SJCRH30 (cell line): Measurements from ENCODE around the gene LHFPL2. TPM values are rescaled to one million over a fixed set of nuclear protein-coding genes. Genes with fewer than 3 reads are reported as not detected.

Experiments used
- DNase-seq, 2 experiments: peaks; one replicate each; pipeline ENCODE4 v3.0.0-alpha.2; 2015 to 2020
- H3K27ac ChIP-seq: fragments of 250-450 bp; sonication (Bioruptor Pico); 2 replicates; pipeline ENCODE4 v1.5.1; 2020; ENCODE audit warnings: mild to moderate bottlenecking, moderate library complexity
- H3K27me3 ChIP-seq: fragments of 250-450 bp; sonication (Bioruptor Pico); 2 replicates; pipeline ENCODE4 v1.5.1; 2020; ENCODE audit warnings: mild to moderate bottlenecking, moderate library complexity
- H3K36me3 ChIP-seq: fragments of 250-450 bp; sonication (Bioruptor Pico); 2 replicates; pipeline ENCODE4 v1.5.1; 2020; ENCODE audit warnings: mild to moderate bottlenecking, moderate library complexity
- H3K4me1 ChIP-seq: fragments of 250-450 bp; sonication (Bioruptor Pico); 2 replicates; pipeline ENCODE4 v1.5.1; 2020; ENCODE audit warnings: mild to moderate bottlenecking, moderate library complexity
- H3K4me3 ChIP-seq: fragments of 250-450 bp; sonication (Bioruptor Pico); 2 replicates; pipeline ENCODE4 v1.5.1; 2020; ENCODE audit warnings: mild to moderate bottlenecking, moderate library complexity
- H3K9me3 ChIP-seq: fragments of 250-450 bp; sonication (Bioruptor Pico); replicated peaks from 2 replicates; pipeline ENCODE4 v1.5.1; 2020; ENCODE audit warnings: mild to moderate bottlenecking, moderate library complexity
- total RNA-seq: library from RNA; depleted of rRNA; stranded (reverse); fragments of >200 nt; shearing (Covaris generic); gene quantifications from 2 replicates; pipeline ENCODE4 v1.2.3, GENCODE V29; 2014

Gene LHFPL2
- total RNA-seq, 1 experiment from 2014 or later = 21.7 TPM

GRCh38 chr5:78610163-78610583, 38.4 kb downstream of the LHFPL2 start:
- no peak overlapping the region for H3K27ac ChIP-seq
- H3K27me3 ChIP-seq = no peaks in the 10 kb centered on the region
- no peaks in the 10 kb centered on the region for H3K9me3 ChIP-seq
- H3K4me1 ChIP-seq = peaks cover 5% of the 10 kb centered on the region; the same call in 1 of the 2 replicates
- DNase-seq = no peak
- no peak overlapping the region for H3K4me3 ChIP-seq
- no peaks in the 10 kb centered on the region; the same call in 1 of the 2 replicates for H3K36me3 ChIP-seq

- no peak overlapping the region for H3K27ac ChIP-seq
- no peak overlapping the region for H3K4me3 ChIP-seq
- H3K36me3 ChIP-seq = peaks cover 8% of the 10 kb centered on the region
- H3K9me3 ChIP-seq = 0 out of 2 replicates have a peak, but pooled peaks cover 2% of the 10 kb centered on the region
- no peaks in the 10 kb centered on the region for H3K27me3 ChIP-seq
- no peak for DNase-seq
- peaks cover 13% of the 10 kb centered on the region for H3K4me1 ChIP-seq
These were observed 40.7 kb downstream of the LHFPL2 start for GRCh38 chr5:78607864-78608263.

GRCh38 chr5:78606241-78606640, 42.3 kb downstream of the LHFPL2 start:
- Histone ChIP-seq H3K27me3 (no peaks in the 10 kb centered on the region), H3K27ac (no peak overlapping the region), H3K9me3 (0 out of 2 replicates have a peak, but pooled peaks cover 2% of the 10 kb centered on the region), H3K4me3 (no peak overlapping the region), H3K36me3 (peaks cover 8% of the 10 kb centered on the region), H3K4me1 (peaks cover 13% of the 10 kb centered on the region)
- DNase-seq = no peak

GRCh38 chr5:78605611-78606010, 43.0 kb downstream of the LHFPL2 start:
- Histone ChIP-seq H3K4me1 (peaks cover 13% of the 10 kb centered on the region), H3K27ac (no peak overlapping the region), H3K36me3 (peaks cover 8% of the 10 kb centered on the region), H3K9me3 (0 out of 2 replicates have a peak, but pooled peaks cover 2% of the 10 kb centered on the region), H3K27me3 (no peaks in the 10 kb centered on the region), H3K4me3 (no peak overlapping the region)
- no peak for DNase-seq

GRCh38 chr5:78604689-78605285, 43.8 kb downstream of the LHFPL2 start:
- DNase-seq = no peak
- H3K9me3 ChIP-seq = 0 out of 2 replicates have a peak, but pooled peaks cover 2% of the 10 kb centered on the region
- peaks cover 8% of the 10 kb centered on the region for H3K36me3 ChIP-seq
- peaks cover 13% of the 10 kb centered on the region for H3K4me1 ChIP-seq
- no peak overlapping the region for H3K4me3 ChIP-seq
- H3K27ac ChIP-seq = no peak overlapping the region; the same call in 1 of the 2 replicates
- no peaks in the 10 kb centered on the region for H3K27me3 ChIP-seq

GRCh38 chr5:78603636-78604175, 44.9 kb downstream of the LHFPL2 start:
- H3K4me1 ChIP-seq = peaks cover 13% of the 10 kb centered on the region
- no peak overlapping the region for H3K4me3 ChIP-seq
- H3K27me3 ChIP-seq = no peaks in the 10 kb centered on the region
- no peak for DNase-seq
- H3K9me3 ChIP-seq = 0 out of 2 replicates have a peak, but pooled peaks cover 2% of the 10 kb centered on the region
- peaks cover 8% of the 10 kb centered on the region for H3K36me3 ChIP-seq
- H3K27ac ChIP-seq = no peak overlapping the region

- H3K4me1 ChIP-seq = peaks cover 13% of the 10 kb centered on the region
- H3K36me3 ChIP-seq = peaks cover 8% of the 10 kb centered on the region
- DNase-seq = no peak
- no peak overlapping the region for H3K4me3 ChIP-seq
- H3K27me3 ChIP-seq = no peaks in the 10 kb centered on the region
- no peak overlapping the region for H3K27ac ChIP-seq
- 0 out of 2 replicates have a peak, but pooled peaks cover 2% of the 10 kb centered on the region for H3K9me3 ChIP-seq
These were observed 46.2 kb downstream of the LHFPL2 start for GRCh38 chr5:78602400-78602799.

- no peak for DNase-seq
- 0 out of 2 replicates have a peak, but pooled peaks cover 2% of the 10 kb centered on the region for H3K9me3 ChIP-seq
- peaks cover 13% of the 10 kb centered on the region for H3K4me1 ChIP-seq
- no peaks in the 10 kb centered on the region for H3K27me3 ChIP-seq
- H3K4me3 ChIP-seq = no peak overlapping the region
- peaks cover 8% of the 10 kb centered on the region for H3K36me3 ChIP-seq
- no peak overlapping the region for H3K27ac ChIP-seq
These were observed 46.8 kb downstream of the LHFPL2 start for GRCh38 chr5:78601559-78602314.

GRCh38 chr5:78600687-78601414, 47.7 kb downstream of the LHFPL2 start:
- Histone ChIP-seq H3K27me3 (no peaks in the 10 kb centered on the region), H3K4me1 (peaks cover 13% of the 10 kb centered on the region), H3K36me3 (peaks cover 8% of the 10 kb centered on the region), H3K9me3 (0 out of 2 replicates have a peak, but pooled peaks cover 2% of the 10 kb centered on the region), H3K4me3 (no peak overlapping the region), H3K27ac (no peak overlapping the region)
- DNase-seq = no peak

GRCh38 chr5:78598973-78599372, 49.6 kb downstream of the LHFPL2 start:
- Histone ChIP-seq H3K4me1 (peaks cover 21% of the 10 kb centered on the region), H3K27me3 (no peaks in the 10 kb centered on the region), H3K9me3 (0 out of 2 replicates have a peak, but pooled peaks cover 2% of the 10 kb centered on the region), H3K4me3 (no peak overlapping the region), H3K36me3 (peaks cover 4% of the 10 kb centered on the region; the same call in 1 of the 2 replicates), H3K27ac (no peak overlapping the region)
- no peak for DNase-seq

GRCh38 chr5:78597974-78598371, 50.6 kb downstream of the LHFPL2 start:
- H3K4me1 ChIP-seq = peaks cover 21% of the 10 kb centered on the region
- no peaks in the 10 kb centered on the region; the same call in 1 of the 2 replicates for H3K36me3 ChIP-seq
- H3K27ac ChIP-seq = no peak overlapping the region
- no peaks in the 10 kb centered on the region for H3K9me3 ChIP-seq
- no peaks in the 10 kb centered on the region for H3K27me3 ChIP-seq
- no peak overlapping the region for H3K4me3 ChIP-seq
- DNase-seq = no peak

- no peak for DNase-seq
- Histone ChIP-seq H3K9me3 (no peaks in the 10 kb centered on the region), H3K36me3 (no peaks in the 10 kb centered on the region; the same call in 1 of the 2 replicates), H3K4me3 (no peak overlapping the region), H3K4me1 (peaks cover 21% of the 10 kb centered on the region), H3K27ac (no peak overlapping the region), H3K27me3 (no peaks in the 10 kb centered on the region)
These were observed 51.3 kb downstream of the LHFPL2 start for GRCh38 chr5:78597068-78597973.

- Histone ChIP-seq H3K4me1 (peaks cover 21% of the 10 kb centered on the region), H3K4me3 (no peak overlapping the region), H3K27ac (peak overlapping the region; percentile 48), H3K36me3 (no peaks in the 10 kb centered on the region; the same call in 1 of the 2 replicates), H3K9me3 (no peaks in the 10 kb centered on the region), H3K27me3 (no peaks in the 10 kb centered on the region)
- DNase-seq = no peak
These were observed 53.1 kb downstream of the LHFPL2 start for GRCh38 chr5:78595458-78595921.
